HUES48 (cell line): ENCODE data around the gene NPSR1.

ENCODE experiments used
- H3K27ac ChIP-seq: one replicate; pipeline ENCODE4 v1.7.0; 2013; ENCODE audit warnings: low read depth, low read length, inconsistent platforms
- H3K27me3 ChIP-seq: 2 replicates; pipeline ENCODE4 v1.6.1; 2013; ENCODE audit warnings: mild to moderate bottlenecking, low read length; ENCODE audit not compliant: control insufficient read depth, insufficient read depth
- H3K36me3 ChIP-seq: 2 replicates; pipeline ENCODE4 v1.6.1; 2013; ENCODE audit warnings: low read length; ENCODE audit not compliant: control insufficient read depth, insufficient read depth
- H3K4me1 ChIP-seq: 2 replicates; pipeline ENCODE4 v1.6.1; 2013; ENCODE audit warnings: mild to moderate bottlenecking, low read length; ENCODE audit not compliant: control insufficient read depth, insufficient read depth
- H3K4me3 ChIP-seq: 2 replicates; pipeline ENCODE4 v1.5.1; 2013; ENCODE audit warnings: mild to moderate bottlenecking, low read depth, low read length
- H3K9ac ChIP-seq: 2 replicates; pipeline ENCODE4 v1.6.1; 2013; ENCODE audit warnings: mild to moderate bottlenecking, low read depth, low read length, moderate library complexity
- H3K9me3 ChIP-seq: 2 replicates; pipeline ENCODE4 v1.6.1; 2013; ENCODE audit warnings: low read length; ENCODE audit not compliant: control insufficient read depth, insufficient read depth

Gene NPSR1

DNA sequence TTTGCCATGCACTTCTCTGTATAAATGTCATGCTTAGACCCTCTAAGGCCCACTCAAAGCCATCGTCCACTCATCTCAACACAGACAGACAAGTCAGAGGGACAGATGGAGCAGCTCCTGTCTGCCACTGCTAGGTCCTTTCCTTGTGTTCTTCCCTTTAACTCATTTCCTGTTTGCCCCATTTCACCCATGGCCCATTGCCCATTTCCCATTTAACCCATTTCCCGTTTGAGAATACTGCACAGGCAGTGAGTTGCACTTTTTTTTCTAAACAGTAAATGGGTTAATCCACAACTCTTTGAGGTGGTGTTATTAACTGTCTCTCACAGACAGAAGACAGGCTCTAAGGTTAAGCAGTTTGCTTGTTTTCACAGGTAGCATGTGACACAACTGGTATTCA, 179.3 kb downstream of the NPSR1 start:
- Histone ChIP-seq H3K4me3 (no peak overlapping the region), H3K9me3 (no peaks in the 10 kb centered on the region; the same call in 1 of the 2 replicates), H3K4me1 (no peaks in the 10 kb centered on the region), H3K36me3 (no peaks in the 10 kb centered on the region), H3K27ac (no peak overlapping the region), H3K9ac (no peak overlapping the region), H3K27me3 (no peaks in the 10 kb centered on the region)

DNA sequence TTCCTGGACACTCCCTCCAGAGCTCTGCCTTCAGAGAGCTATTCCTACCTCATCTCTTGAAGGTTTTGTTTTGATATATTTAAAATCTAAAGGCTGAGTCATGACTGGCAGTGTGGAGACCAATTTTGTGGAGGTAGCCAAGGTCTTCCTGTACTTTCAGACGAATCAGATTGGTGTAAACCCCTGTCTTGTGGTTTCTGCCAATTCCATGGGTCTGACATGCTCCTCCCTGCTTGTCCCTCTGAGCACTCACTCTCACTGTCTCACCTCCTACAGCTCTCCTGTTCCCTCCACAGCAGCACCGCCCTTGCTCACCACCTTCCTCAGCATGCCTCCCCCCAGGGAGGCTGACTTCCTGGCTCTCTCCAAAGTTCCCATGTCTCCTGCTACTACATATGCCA, 179.8 kb downstream of the NPSR1 start:
- no peaks in the 10 kb centered on the region for H3K36me3 ChIP-seq
- no peak overlapping the region for H3K4me3 ChIP-seq
- H3K4me1 ChIP-seq, result no peaks in the 10 kb centered on the region
- no peak overlapping the region for H3K9ac ChIP-seq
- H3K27ac ChIP-seq, result no peak overlapping the region
- no peaks in the 10 kb centered on the region for H3K27me3 ChIP-seq
- H3K9me3 ChIP-seq, result no peaks in the 10 kb centered on the region; the same call in 1 of the 2 replicates

DNA sequence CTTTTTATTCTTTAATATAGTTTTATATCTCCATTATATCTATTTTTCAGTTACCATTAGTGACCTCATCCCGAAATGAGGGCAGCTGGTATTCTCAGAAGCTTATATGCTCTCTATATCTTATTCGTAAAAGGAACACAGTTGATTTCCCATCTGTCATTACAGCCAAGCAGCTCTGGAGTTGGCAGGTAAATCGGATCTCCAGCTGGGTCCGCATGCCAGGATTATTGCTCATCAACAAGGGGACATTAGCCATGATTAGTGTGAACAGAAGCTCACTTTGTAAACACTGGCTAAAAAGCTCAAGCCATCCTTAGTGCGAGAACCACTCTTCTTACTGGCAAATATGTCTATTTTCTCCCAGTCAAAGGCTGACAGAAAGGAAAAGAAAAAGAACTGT, 180.3 kb downstream of the NPSR1 start:
- Histone ChIP-seq H3K9ac (no peak overlapping the region), H3K9me3 (no peaks in the 10 kb centered on the region; the same call in 1 of the 2 replicates), H3K4me3 (no peak overlapping the region), H3K36me3 (no peaks in the 10 kb centered on the region), H3K27me3 (no peaks in the 10 kb centered on the region), H3K4me1 (no peaks in the 10 kb centered on the region), H3K27ac (no peak overlapping the region)

DNA sequence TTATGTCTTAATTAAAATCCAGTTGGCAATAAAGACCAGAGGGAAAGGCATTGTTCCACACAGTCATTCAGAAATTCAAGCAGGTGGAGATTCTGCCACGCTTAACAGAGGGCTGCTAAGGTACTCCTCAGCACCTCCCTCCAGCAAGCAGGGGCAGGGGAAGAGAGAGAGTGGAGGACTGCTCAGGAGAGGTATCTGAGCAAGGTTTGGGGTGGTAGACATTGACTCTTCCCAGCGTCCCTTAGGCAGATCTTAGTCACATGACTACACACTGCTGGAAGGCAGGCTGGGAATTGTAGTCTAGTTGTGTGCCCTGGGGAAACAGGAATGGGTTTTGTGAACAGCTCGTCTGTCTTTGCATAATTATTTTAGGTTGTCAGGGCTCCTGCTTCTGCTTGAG, 181.6 kb downstream of the NPSR1 start:
- no peak overlapping the region for H3K9ac ChIP-seq
- H3K27ac ChIP-seq, result no peak overlapping the region
- H3K36me3 ChIP-seq, result no peaks in the 10 kb centered on the region
- no peaks in the 10 kb centered on the region; the same call in 1 of the 2 replicates for H3K9me3 ChIP-seq
- no peaks in the 10 kb centered on the region for H3K4me1 ChIP-seq
- H3K27me3 ChIP-seq, result no peaks in the 10 kb centered on the region
- H3K4me3 ChIP-seq, result no peak overlapping the region

DNA sequence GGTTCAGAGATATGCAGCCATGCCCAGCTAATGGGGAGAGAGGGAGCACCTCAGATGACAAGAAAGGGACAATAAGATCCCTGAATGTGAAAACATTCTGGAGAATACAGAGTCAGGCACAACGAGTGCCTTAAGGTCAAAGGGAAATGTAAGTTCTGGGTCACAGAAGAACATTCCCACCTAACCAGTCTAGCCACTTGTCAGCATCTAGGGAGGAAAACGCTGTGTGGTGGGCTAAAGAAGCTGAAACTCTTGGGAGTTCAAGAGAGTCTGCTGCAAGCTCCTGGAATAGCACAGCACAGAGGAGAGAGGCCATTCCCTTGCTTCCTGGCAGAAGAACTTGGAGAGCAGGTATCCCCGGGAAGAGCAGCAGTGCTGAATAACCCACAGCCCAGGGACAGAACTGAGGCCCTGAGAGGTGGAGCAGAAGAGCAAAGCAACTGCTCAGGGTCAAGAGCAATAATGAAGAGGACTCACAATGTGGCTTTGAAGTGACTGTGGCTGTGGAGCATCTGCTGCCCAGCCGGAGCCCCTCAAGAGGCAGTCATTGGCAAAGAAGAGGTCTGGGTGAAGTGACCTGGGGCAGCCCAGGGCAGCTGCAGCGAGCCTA, 182.3 kb downstream of the NPSR1 start:
- H3K27me3 ChIP-seq, result no peaks in the 10 kb centered on the region
- no peak overlapping the region for H3K9ac ChIP-seq
- H3K9me3 ChIP-seq, result no peaks in the 10 kb centered on the region; the same call in 1 of the 2 replicates
- H3K36me3 ChIP-seq, result no peaks in the 10 kb centered on the region
- H3K4me3 ChIP-seq, result no peak overlapping the region
- H3K27ac ChIP-seq, result no peak overlapping the region
- H3K4me1 ChIP-seq, result peaks cover 3% of the 10 kb centered on the region; the same call in 1 of the 2 replicates

DNA sequence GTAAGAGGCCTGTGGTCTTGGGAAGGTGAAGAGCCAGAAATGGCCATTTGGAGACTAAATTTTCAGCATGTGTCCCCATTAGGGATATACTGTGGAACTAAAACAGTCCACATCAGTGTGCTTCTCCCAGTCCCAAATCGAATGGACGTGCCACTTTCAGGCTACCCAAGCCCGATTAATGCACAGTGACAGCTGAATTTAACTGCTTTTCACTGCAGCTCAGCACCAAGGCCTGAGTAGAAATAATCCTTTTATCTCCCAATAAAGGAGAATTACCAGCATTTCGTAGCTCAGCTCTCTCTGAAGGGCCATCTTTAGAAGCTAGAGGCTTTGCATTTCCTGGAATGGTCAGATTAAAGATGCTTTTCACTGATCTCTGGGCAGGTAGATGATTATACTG, 183.3 kb downstream of the NPSR1 start:
- Histone ChIP-seq H3K4me3 (no peak overlapping the region), H3K36me3 (no peaks in the 10 kb centered on the region), H3K27ac (no peak overlapping the region), H3K27me3 (no peaks in the 10 kb centered on the region), H3K9me3 (no peaks in the 10 kb centered on the region; the same call in 1 of the 2 replicates), H3K4me1 (peaks cover 10% of the 10 kb centered on the region; the same call in 1 of the 2 replicates), H3K9ac (no peak overlapping the region)

DNA sequence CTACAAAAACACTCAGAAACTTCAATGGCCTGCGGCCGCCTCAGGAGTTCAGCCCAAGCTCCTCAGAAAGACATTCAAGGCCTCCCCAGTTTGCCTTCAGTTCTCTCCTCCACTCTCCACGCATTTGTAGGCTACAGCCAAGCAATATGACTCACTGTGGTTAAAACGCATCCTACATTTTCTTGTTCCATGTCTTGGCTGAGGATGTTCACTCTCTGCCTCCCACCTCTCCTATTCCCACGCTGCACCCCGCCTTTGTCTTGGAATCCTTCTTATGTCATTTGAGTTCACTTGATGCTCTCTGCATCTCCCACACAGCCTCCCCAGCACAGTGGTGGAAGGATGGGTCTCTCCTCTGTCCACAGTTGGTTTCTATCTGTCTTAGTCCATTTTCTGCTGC, 184.8 kb downstream of the NPSR1 start:
- Histone ChIP-seq H3K9me3 (no peaks in the 10 kb centered on the region; the same call in 1 of the 2 replicates), H3K4me3 (no peak overlapping the region), H3K27me3 (no peaks in the 10 kb centered on the region), H3K9ac (no peak overlapping the region), H3K27ac (no peak overlapping the region), H3K36me3 (no peaks in the 10 kb centered on the region), H3K4me1 (peaks cover 10% of the 10 kb centered on the region; the same call in 1 of the 2 replicates)

DNA sequence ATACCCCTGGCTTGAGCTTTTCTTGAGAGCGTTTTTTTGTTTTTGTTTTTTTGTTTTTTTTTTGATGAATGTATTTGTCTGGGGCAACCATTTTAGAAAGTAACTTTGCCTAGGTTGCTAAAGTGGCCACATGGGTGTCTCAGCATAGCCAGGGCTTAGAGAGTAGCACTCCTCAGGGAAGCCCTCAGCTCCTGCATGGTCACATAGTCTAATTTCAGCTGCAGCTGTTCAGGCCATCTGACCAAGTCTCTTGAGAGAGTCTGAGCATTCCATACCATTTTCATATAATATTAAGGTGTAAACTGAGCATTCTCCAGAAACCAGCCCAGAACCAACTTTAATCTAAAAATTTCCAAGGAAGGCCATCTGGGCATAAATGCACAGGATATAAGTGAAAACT, 186.4 kb downstream of the NPSR1 start:
- H3K27ac ChIP-seq, result no peak overlapping the region
- H3K9ac ChIP-seq, result no peak overlapping the region
- H3K4me3 ChIP-seq, result no peak overlapping the region
- no peaks in the 10 kb centered on the region for H3K36me3 ChIP-seq
- no peaks in the 10 kb centered on the region; the same call in 1 of the 2 replicates for H3K9me3 ChIP-seq
- H3K4me1 ChIP-seq, result peaks cover 10% of the 10 kb centered on the region; the same call in 1 of the 2 replicates
- no peaks in the 10 kb centered on the region for H3K27me3 ChIP-seq

DNA sequence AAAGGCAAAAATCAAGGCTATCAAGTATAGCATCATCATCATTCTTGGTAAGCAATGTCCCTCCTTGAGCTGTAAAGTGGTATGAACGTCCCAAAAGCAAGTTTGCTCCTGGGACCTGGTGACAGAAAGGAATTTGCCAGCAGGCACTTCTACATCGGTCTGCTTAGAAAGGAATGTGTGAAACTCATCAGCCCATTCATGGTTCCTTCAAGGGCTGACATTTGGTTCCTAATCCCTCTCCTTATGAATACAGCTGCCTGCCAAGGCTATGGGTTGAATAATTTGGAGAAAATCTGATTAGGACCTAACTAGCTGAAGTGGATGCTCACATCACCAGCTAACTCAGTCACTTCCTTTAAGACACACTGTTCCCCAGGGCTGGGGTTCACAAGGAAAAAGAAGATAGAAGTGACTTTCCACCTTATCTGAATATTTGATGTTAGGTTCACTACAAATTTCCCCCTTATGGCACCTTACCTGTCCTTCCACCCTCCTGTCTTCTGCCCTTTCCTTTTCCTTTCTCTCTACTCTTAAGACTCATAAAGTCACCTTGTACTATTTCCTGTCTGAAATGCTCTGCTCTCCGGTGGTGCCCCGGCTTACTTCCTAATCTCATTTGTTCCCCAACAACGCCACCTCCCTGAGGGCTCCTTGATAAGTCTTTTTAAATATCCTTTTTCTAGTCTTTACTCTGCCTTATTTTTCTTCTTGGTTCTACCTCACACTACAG, 187.1 kb downstream of the NPSR1 start:
- H3K27me3 ChIP-seq, result no peaks in the 10 kb centered on the region

DNA sequence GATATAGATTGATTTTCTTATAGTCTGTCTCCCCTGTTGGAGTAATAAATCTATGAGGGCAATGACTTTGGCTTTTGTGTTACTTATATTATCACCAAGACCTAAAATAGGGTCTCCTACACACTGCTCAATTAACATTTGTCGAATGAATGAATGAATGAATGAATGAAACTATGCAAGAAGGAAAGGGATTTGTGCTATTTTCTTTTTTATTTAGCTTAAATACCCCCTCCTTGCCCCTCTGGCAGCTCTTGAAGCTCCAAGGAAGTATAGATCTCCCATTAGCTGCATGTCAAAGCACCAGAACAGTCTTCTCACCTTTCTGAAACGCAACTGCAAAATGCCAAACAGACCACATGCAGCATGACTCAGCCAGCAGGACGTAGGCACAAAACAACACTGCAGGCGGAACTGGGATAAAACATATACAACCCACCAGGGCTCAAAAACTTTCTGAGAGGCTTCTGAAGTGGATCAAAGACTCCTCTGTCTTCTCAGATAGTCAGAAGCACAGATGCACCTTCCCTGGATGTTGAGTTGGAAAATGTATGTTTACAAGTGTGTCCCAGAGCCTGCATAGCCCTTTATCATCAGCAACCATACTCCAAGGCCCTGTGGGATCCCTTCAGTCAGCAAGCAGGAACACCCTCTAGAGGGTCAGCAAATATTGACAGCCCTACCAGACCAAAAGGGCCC, 187.8 kb downstream of the NPSR1 start:
- Histone ChIP-seq H3K27ac (no peak overlapping the region), H3K9me3 (no peaks in the 10 kb centered on the region), H3K27me3 (no peaks in the 10 kb centered on the region), H3K4me3 (no peak overlapping the region), H3K9ac (no peak overlapping the region), H3K4me1 (peaks cover 10% of the 10 kb centered on the region; the same call in 1 of the 2 replicates), H3K36me3 (no peaks in the 10 kb centered on the region)

More for the DNA sequence above, 187.1 kb downstream of the NPSR1 start:
- H3K36me3 ChIP-seq, result no peaks in the 10 kb centered on the region
- no peaks in the 10 kb centered on the region for H3K9me3 ChIP-seq
- H3K9ac ChIP-seq, result no peak overlapping the region
- no peak overlapping the region for H3K27ac ChIP-seq
- peaks cover 10% of the 10 kb centered on the region; the same call in 1 of the 2 replicates for H3K4me1 ChIP-seq
- H3K4me3 ChIP-seq, result no peak overlapping the region

DNA sequence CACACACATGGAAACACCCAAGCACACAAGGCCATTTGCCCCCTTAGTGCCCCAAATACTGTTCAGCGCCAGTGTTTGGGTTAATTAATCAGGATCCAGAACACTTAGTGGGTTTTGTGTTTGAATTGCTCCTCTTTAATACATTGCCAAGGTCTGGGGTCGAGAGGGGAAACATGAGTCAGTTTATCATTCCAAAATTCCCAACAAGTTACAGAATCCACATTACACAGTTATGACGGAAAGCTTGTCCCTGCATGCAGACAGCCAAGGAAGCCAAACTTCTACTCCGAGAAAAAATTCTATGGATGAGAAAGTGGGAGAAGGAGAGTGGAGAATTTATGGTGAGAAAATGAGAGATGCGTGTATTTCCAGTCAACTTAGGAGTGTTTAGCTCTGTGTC, 189.0 kb downstream of the NPSR1 start:
- no peaks in the 10 kb centered on the region for H3K9me3 ChIP-seq
- H3K4me1 ChIP-seq, result peaks cover 10% of the 10 kb centered on the region; the same call in 1 of the 2 replicates
- no peak overlapping the region for H3K9ac ChIP-seq
- H3K27ac ChIP-seq, result no peak overlapping the region
- no peaks in the 10 kb centered on the region for H3K27me3 ChIP-seq
- no peaks in the 10 kb centered on the region for H3K36me3 ChIP-seq
- H3K4me3 ChIP-seq, result no peak overlapping the region
